H9 (cell line): ENCODE results near the gene DYDC1. TPM values are rescaled to one million over a fixed set of nuclear protein-coding genes. Genes with fewer than 3 reads are reported as not detected.

Experiments
- DNase-seq: peaks from one replicate; pipeline ENCODE4 v3.0.0-alpha.2; 2017
- H2AFZ ChIP-seq: one replicate; pipeline ENCODE4 v1.6.1; 2013; ENCODE audit warnings: mild to moderate bottlenecking, low read length, control low read depth, moderate library complexity
- H2AK5ac ChIP-seq: 2 replicates; pipeline ENCODE4 v1.6.1; 2013; ENCODE audit warnings: low read length, control low read depth, mixed read lengths; ENCODE audit not compliant: insufficient read length
- H2BK120ac ChIP-seq: one replicate; pipeline ENCODE4 v1.6.1; 2013; ENCODE audit warnings: low read depth, mild to moderate bottlenecking, low read length, control low read depth, inconsistent platforms; ENCODE audit not compliant: poor library complexity, severe bottlenecking
- H2BK12ac ChIP-seq: 2 replicates; pipeline ENCODE4 v1.6.1; 2013; ENCODE audit warnings: low read length, control low read depth, mixed read lengths, low read depth; ENCODE audit not compliant: insufficient read length
- H2BK15ac ChIP-seq: 2 replicates; pipeline ENCODE4 v1.6.1; 2013; ENCODE audit warnings: low read depth, low read length, control low read depth
- H2BK20ac ChIP-seq: one replicate; pipeline ENCODE4 v1.6.1; 2013; ENCODE audit warnings: low read depth, mild to moderate bottlenecking, low read length, control low read depth, inconsistent platforms; ENCODE audit not compliant: poor library complexity, severe bottlenecking
- H2BK5ac ChIP-seq: 2 replicates; pipeline ENCODE4 v1.6.1; 2013; ENCODE audit warnings: low read length, control low read depth, mixed read lengths; ENCODE audit not compliant: insufficient read length
- H3K14ac ChIP-seq: 2 replicates; pipeline ENCODE4 v1.6.1; 2013; ENCODE audit warnings: low read length, control low read depth; ENCODE audit not compliant: insufficient read depth
- H3K18ac ChIP-seq: 2 replicates; pipeline ENCODE4 v1.6.1; 2013; ENCODE audit warnings: low read depth, mild to moderate bottlenecking, mixed read lengths, low read length, control low read depth; ENCODE audit not compliant: insufficient read length
- H3K23ac ChIP-seq: 2 replicates; pipeline ENCODE4 v1.6.1; 2013; ENCODE audit warnings: low read length, control low read depth, mixed read lengths, low read depth; ENCODE audit not compliant: insufficient read length
- H3K23me2 ChIP-seq: 2 replicates; pipeline ENCODE4 v1.6.1; 2013; ENCODE audit warnings: low read depth, mild to moderate bottlenecking, mixed read lengths, low read length, control low read depth; ENCODE audit not compliant: insufficient read length, poor library complexity, severe bottlenecking
- H3K27ac ChIP-seq: 2 replicates; pipeline ENCODE4 v1.5.1; 2013; ENCODE audit warnings: low read length, control low read depth, mixed read lengths, low read depth; ENCODE audit not compliant: insufficient read length
- H3K27me3 ChIP-seq: 2 replicates; pipeline ENCODE4 v1.6.1; 2013; ENCODE audit warnings: low read length, control low read depth, inconsistent platforms; ENCODE audit not compliant: insufficient read depth
- H3K4ac ChIP-seq: 2 replicates; pipeline ENCODE4 v1.6.1; 2013; ENCODE audit warnings: low read depth, mild to moderate bottlenecking, control low read depth, inconsistent platforms, low read length, moderate library complexity
- H3K4me1 ChIP-seq: 2 replicates; pipeline ENCODE4 v1.6.1; 2013; ENCODE audit warnings: low read length, control low read depth, inconsistent platforms; ENCODE audit not compliant: insufficient read depth
- H3K4me2 ChIP-seq: 2 replicates; pipeline ENCODE4 v1.6.1; 2013; ENCODE audit warnings: low read length, control low read depth, mixed read lengths; ENCODE audit not compliant: insufficient read length, insufficient read depth
- H3K56ac ChIP-seq: 2 replicates; pipeline ENCODE4 v1.6.1; 2013; ENCODE audit warnings: low read depth, mild to moderate bottlenecking, mixed read lengths, low read length, control low read depth; ENCODE audit not compliant: insufficient read length
- H3K79me1 ChIP-seq: 2 replicates; pipeline ENCODE4 v1.6.1; 2013; ENCODE audit warnings: low read depth, mild to moderate bottlenecking, moderate library complexity, low read length, control low read depth, inconsistent platforms; ENCODE audit not compliant: insufficient read depth, poor library complexity, severe bottlenecking
- H3K79me2 ChIP-seq: 2 replicates; pipeline ENCODE4 v1.6.1; 2013; ENCODE audit warnings: low read length, control low read depth, inconsistent platforms; ENCODE audit not compliant: insufficient read depth
- H3K9ac ChIP-seq: 2 replicates; pipeline ENCODE4 v1.6.1; 2013; ENCODE audit warnings: low read length, control low read depth, mixed read lengths; ENCODE audit not compliant: insufficient read length; ENCODE audit errors: extremely low read depth
- H3K9me3 ChIP-seq: one replicate; pipeline ENCODE4 v1.6.1; 2013; ENCODE audit warnings: low read depth, low read length, inconsistent platforms; ENCODE audit not compliant: control insufficient read depth
- H3T11ph ChIP-seq: one replicate; pipeline ENCODE4 v1.6.1; 2013; ENCODE audit warnings: mild to moderate bottlenecking, low read length, control low read depth, inconsistent platforms
- H4K20me1 ChIP-seq: one replicate; pipeline ENCODE4 v1.6.1; 2013; ENCODE audit not compliant: control insufficient read depth, insufficient read length, insufficient read depth
- H4K5ac ChIP-seq: 2 replicates; pipeline ENCODE4 v1.6.1; 2013; ENCODE audit warnings: low read depth, mild to moderate bottlenecking, mixed read lengths, low read length, control low read depth; ENCODE audit not compliant: insufficient read length
- H4K8ac ChIP-seq: replicated peaks from 2 replicates; pipeline ENCODE4 v1.6.1; 2013; ENCODE audit warnings: low read length, control low read depth, mixed read lengths, low read depth; ENCODE audit not compliant: insufficient read length
- H4K91ac ChIP-seq: 2 replicates; pipeline ENCODE4 v1.6.1; 2013; ENCODE audit warnings: low read depth, mild to moderate bottlenecking, moderate library complexity, mixed read lengths, low read length, control low read depth; ENCODE audit not compliant: insufficient read length
- H3K27ac Mint-ChIP-seq, 3 experiments: 2 replicates in 2 of 3; 3 replicates in 1 of 3; pipeline ENCODE4 v1.8.0; 2020 to 2021; ENCODE audit warnings: mixed read lengths in 3 of 3, mild to moderate bottlenecking in 1 of 3, moderate library complexity in 1 of 3
- H3K27me3 Mint-ChIP-seq: 2 replicates; pipeline ENCODE4 v1.8.0; 2021; ENCODE audit warnings: low read depth, mild to moderate bottlenecking, moderate library complexity, mixed read lengths
- H3K36me3 Mint-ChIP-seq, 3 experiments: 2 replicates in 2 of 3; 3 replicates in 1 of 3; pipeline ENCODE4 v1.8.0; 2020 to 2021; ENCODE audit warnings: low read depth in 3 of 3, mixed read lengths in 3 of 3; ENCODE audit not compliant: insufficient read depth in 1 of 3
- H3K4me1 Mint-ChIP-seq, 2 experiments: 2 replicates each; pipeline ENCODE4 v1.8.0; 2020; ENCODE audit warnings: mixed read lengths in 2 of 2
- H3K4me3 Mint-ChIP-seq, 2 experiments: 2 replicates in 1 of 2; 3 replicates in 1 of 2; pipeline ENCODE4 v1.8.0; 2020 to 2021; ENCODE audit warnings: mild to moderate bottlenecking in 2 of 2, mixed read lengths in 2 of 2, moderate library complexity in 1 of 2
- H3K9me3 Mint-ChIP-seq, 2 experiments: 2 replicates in 1 of 2; 3 replicates in 1 of 2; pipeline ENCODE4 v1.8.0; 2020; ENCODE audit warnings: mild to moderate bottlenecking in 2 of 2, mixed read lengths in 2 of 2, moderate library complexity in 1 of 2
- CTCF ChIP-seq: fragments of 200-600 bp; sonication (generic); conservative IDR thresholded peaks from 3 replicates; pipeline ENCODE4 v1.8.0; 2021; ENCODE audit warnings: antibody characterized with exemption, mild to moderate bottlenecking
- WGBS: extraction: QIAGEN DNeasy Blood & Tissue Kit; methylation state at CpG from one replicate; pipeline ENCODE4 v1.1.7; 2013; ENCODE audit warnings: missing lambda C conversion rate, low lambda C conversion rate, mixed read lengths; ENCODE audit not compliant: insufficient read length; ENCODE audit errors: extremely low coverage; 5-methylcytosine and 5-hydroxymethylcytosine counted together
- total RNA-seq: library from RNA; stranded (reverse); gene quantifications from 2 replicates; pipeline ENCODE4 v1.2.1, GENCODE V29; 2021

Gene DYDC1
- total RNA-seq, 1 experiment from 2014 or later, result not detected

- H3K14ac ChIP-seq, result no peak overlapping the region
- no CpG with 5 or more reads among the region's 6 CpGs for WGBS
- no peak overlapping the region for H2BK12ac ChIP-seq
- H3K4me1 Mint-ChIP-seq, result no peaks in the 10 kb centered on the region
- H3T11ph ChIP-seq, result no peak overlapping the region
- H4K5ac ChIP-seq, result no peak overlapping the region
- H3K18ac ChIP-seq, result no peak overlapping the region
- H3K4me1 ChIP-seq, result no peaks in the 10 kb centered on the region
- no peak overlapping the region for H3K56ac ChIP-seq
- no peaks in the 10 kb centered on the region for H4K20me1 ChIP-seq
- H3K23ac ChIP-seq, result no peak overlapping the region
- H3K27ac ChIP-seq, result no peak overlapping the region
- no peak overlapping the region for H2BK15ac ChIP-seq
- no peak overlapping the region for H3K9ac ChIP-seq
- H2AFZ ChIP-seq, result no peak overlapping the region
- no peak overlapping the region; a peak in 1 of 7 replicates for H3K27ac Mint-ChIP-seq
- H2BK20ac ChIP-seq, result no peak overlapping the region
- no peak overlapping the region for H4K8ac ChIP-seq
- peaks cover 9% of the 10 kb centered on the region for H3K27me3 Mint-ChIP-seq
- H3K4me3 Mint-ChIP-seq, result no peak overlapping the region
- no peaks in the 10 kb centered on the region for H3K27me3 ChIP-seq
- H2AK5ac ChIP-seq, result no peak overlapping the region
- no peaks in the 10 kb centered on the region for H3K79me1 ChIP-seq
- H3K79me2 ChIP-seq, result no peaks in the 10 kb centered on the region
- no peaks in the 10 kb centered on the region for H3K9me3 ChIP-seq
- H3K36me3 Mint-ChIP-seq, result no peaks in the 10 kb centered on the region
- no peak overlapping the region for H3K4me2 ChIP-seq
- no peak overlapping the region for H4K91ac ChIP-seq
- no peak overlapping the region for H2BK120ac ChIP-seq
- 0 out of 5 replicates have a peak, but pooled peaks cover 0 to 4% of the 10 kb centered on the region in 2 experiments for H3K9me3 Mint-ChIP-seq
- no peaks in the 10 kb centered on the region for H3K23me2 ChIP-seq
- H2BK5ac ChIP-seq, result no peak overlapping the region
- H3K4ac ChIP-seq, result no peak overlapping the region
- no peak for DNase-seq
- no peak for TF ChIP-seq CTCF
These were observed 35.7 kb upstream of the DYDC1 start for GRCh38 chr10:80392250-80392649.
